Hypothalamus (tissue), 51 donors: ENCODE results near the gene GRID2.
"Not testable (repeated sequence)": the region's sequence is repeated elsewhere in the genome, so short reads cannot be mapped to it uniquely, and the experiment has no call there.

ENCODE experiments used
- DNase-seq, 51 donors: peaks; one replicate each; lab custom pipeline; 2025; lab: John Stamatoyannopoulos, UW

The GRID2 gene

GRCh38 chr4:93285346-93285745 lies 981.6 kb downstream of the GRID2 start:
- DNase-seq = no peak

DNA sequence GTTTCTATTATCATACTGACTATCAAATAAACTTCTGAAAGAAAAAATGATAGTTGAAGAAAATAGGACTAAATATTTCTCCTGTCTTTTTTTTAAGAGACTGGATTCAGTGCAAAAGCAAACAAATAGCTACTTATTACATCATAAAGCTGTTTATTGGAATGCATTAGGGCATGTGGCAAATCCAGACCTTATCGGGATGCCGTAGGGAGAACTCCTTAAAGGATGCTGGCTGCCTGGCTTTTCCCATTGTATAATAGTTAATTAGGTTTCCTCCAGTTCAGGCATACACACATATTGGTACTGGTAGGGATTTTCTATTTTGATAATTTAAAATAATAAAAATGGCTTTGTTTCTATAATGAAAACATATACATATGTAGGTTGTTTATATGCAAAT lies 985.5 kb downstream of the GRID2 start:
- no peak for DNase-seq

DNA sequence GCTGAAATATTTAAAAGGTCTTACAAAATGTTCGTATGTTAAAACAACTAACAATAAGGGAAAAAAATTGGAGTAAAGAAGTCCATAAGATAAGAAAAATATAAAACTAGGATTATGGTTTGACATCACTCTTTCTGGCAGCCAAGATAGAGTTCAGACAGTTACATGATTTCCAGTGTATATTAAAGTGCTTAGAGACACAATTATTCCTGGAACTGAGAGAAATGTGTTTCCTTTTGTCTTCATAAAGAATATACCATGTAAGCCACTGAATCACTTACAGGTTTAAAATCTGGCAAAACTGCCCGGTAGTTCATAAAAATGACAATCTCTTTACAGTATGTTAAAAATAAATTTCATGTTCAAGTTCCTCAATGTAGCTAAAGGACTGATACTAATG lies 986.1 kb downstream of the GRID2 start:
- DNase-seq = no peak

DNA sequence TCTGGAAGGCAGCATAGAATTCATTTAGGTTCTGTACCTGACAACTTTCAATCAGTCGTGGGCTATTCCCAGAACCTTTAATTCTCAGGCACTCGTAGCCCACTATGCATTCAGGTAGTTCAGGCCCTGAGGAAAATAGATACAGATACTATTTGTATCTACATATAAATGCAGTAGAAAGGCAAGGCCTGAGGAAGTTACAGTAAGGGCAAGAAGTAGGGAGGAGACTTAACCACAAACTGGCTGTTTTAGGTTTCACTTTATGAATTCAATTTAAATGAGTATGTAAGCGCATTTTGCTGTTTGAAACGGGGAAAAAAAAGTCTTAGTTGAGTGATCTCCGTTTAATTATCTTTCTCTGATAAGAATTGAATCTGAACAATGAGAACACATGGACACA lies 995.4 kb downstream of the GRID2 start:
- no peak for DNase-seq

GRCh38 chr4:93300780-93301555 lies 997.2 kb downstream of the GRID2 start:
- not testable (repeated sequence) for DNase-seq

DNA sequence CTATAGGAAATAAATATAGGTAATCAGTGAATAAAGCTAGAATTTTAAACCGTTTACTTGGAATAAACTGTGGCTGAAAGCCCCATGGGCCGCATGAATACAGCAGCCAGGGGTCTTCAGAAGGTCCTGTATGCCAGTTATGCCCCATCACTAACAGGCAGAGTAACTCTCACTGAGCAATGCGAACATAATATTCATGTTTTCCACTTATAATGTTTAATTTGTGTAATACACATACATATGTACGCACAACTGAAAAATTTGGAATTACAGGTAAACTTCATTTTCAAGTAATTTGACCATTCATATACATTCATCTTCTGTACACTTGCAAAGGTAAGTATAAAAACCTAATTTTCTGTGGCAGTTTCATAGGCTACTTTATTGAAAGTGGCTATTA lies 998.5 kb downstream of the GRID2 start:
- no peak for DNase-seq

DNA sequence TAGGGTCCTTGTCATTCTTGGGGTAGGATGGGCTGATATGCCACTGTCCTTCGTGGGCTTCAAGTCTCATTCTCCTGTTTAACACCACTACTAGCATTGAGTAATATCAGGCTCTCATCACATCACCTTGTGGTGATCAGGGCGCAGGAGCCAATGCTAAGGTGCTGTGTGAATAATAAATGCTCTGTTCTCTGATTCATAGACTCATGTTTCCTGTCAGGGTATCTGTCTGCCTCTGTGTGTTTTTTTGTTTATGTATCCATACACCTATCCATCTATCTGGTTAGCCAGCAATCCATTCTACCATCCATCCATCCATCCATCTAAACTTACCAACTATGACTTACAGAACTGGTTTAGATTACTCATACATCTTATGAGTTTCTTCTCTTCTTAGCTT lies 999.7 kb downstream of the GRID2 start:
- DNase-seq = no peak

DNA sequence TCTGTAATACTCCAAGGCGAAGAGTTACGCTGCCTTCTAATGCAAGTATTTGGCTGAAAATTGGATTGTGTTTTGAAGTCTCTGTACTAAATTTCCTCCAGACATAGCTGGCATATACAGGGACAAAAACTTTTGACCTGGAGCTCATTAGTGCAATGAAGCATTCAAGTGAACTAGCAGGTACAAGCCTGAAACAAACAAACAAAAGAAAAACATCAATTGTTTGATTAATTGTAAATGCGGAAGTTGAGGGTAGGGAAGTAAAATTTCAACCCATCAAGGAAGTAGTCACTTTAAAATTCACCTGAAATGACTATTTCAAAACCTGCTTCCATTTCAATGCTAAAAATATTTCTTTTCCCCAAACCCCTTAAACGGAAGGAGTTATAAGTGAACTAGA lies 1008.5 kb downstream of the GRID2 start:
- no peak for DNase-seq

GRCh38 chr4:93313197-93313596 lies 1009.4 kb downstream of the GRID2 start:
- no peak for DNase-seq

- DNase-seq = no peak
Measured at GRCh38 chr4:93317057-93317456, 1013.3 kb downstream of the GRID2 start.

GRCh38 chr4:93317561-93317960 lies 1013.8 kb downstream of the GRID2 start:
- DNase-seq = no peak

DNA sequence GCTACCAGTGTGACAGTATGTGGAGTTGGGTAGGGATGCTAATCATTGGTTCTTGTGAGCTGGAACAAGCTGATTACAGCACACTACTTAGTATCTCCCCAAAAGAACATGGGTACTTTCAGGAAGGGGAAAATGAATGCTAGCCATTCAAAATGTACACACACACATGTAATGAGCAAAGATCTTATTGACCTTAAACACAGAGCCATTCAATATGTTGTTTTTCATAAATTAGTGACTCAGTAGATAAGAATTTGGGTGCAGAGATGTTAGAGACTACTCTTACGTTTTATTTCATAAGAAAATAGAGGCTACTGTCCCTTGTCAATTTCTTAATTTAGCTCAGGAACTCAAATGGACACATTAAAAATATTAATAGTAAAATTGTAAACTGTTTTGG lies 1015.3 kb downstream of the GRID2 start:
- no peak for DNase-seq

GRCh38 chr4:93320356-93320755 lies 1016.6 kb downstream of the GRID2 start:
- no peak for DNase-seq

GRCh38 chr4:93327346-93327745 lies 1023.6 kb downstream of the GRID2 start:
- no peak for DNase-seq

- no peak for DNase-seq
Measured at GRCh38 chr4:93334003-93334402, 1030.2 kb downstream of the GRID2 start.

- no peak for DNase-seq
Measured at GRCh38 chr4:93337196-93337595, 1033.4 kb downstream of the GRID2 start.

- DNase-seq = no peak
Measured at GRCh38 chr4:93342738-93343137, 1039.0 kb downstream of the GRID2 start.

GRCh38 chr4:93346840-93347239 lies 1043.1 kb downstream of the GRID2 start:
- DNase-seq = no peak

GRCh38 chr4:93348896-93349295 lies 1045.1 kb downstream of the GRID2 start:
- no peak for DNase-seq

GRCh38 chr4:93351846-93352245 lies 1048.1 kb downstream of the GRID2 start:
- DNase-seq = no peak

DNA sequence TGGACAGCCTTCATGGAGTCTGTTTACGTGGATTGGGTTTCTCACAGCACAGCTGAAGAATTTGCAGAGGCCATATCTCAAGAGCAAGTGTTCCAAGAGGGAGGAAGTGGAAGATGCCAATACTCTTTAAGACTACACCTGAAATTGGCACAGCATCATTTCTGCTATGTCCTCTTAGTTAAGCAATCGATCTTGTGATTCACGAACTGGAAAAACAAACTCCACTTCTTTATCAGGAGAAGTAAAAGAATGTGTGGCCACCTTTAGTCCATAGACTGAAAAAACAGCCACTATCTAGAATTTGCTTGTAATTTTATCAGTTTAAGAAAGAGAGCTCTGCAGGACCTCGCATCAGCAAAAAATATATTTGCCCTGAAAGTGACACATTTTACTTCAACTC lies 1051.6 kb downstream of the GRID2 start:
- DNase-seq = no peak

DNA sequence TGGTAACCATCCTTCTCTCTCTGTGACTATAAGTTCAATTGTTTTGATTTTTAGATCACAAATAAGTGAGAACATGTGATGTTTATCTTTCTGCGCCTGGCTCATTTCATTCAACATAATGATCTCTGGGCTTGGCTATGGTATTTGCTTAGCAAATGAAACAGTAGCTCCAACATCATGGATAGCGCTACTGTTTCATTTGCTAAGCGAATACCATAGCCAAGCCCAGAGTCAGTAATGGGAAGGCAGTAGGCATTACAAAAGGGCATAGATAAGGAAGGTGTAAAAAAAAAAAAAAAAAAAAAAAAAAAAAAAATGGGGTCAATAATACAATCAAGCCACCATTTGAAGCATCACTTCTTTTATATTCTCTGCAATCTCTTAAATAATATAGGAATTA lies 1055.8 kb downstream of the GRID2 start:
- no peak for DNase-seq

DNA sequence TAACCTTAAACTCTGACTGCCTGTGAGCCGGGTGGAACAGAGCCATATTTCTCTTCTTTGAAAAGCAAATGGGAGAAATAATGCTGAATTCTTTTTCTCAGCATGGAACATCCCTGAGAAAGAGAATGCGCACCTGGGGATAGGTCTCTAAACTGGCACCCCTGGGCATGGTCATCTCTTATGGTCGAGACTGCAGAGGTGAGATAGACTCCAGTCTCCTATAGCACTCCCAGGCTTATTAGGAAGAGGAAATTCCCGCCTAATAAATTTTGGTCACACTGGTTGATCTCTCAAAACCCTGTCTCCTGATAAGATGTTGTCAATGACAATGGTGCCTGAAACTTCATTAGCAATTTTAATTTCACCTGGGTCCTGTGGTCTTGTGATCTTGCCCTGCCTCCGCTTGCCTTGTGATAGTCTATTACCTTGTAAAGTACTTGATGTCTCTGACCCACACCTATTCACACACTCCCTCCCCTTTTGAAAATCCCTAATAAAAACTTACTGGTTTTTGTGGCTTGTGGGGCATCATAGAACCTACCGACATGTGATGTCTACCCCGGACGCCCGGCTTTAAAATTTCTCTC lies 1062.5 kb downstream of the GRID2 start:
- DNase-seq = not testable (repeated sequence)
